Activated CD8-positive, alpha-beta memory T cell treated with anti-CD3 and anti-CD28 coated beads, Interleukin-2, amount 50 U/mL, for 4 hours (primary cell): ENCODE measurements around the gene HES7.
"Not testable (repeated sequence)": the region's sequence is repeated elsewhere in the genome, so short reads cannot be mapped to it uniquely, and the experiment has no call there.

ENCODE experiments used
- DNase-seq: peaks from one replicate; pipeline ENCODE4 v3.0.0-alpha.2; 2020

Gene HES7

GRCh38 chr17:8121407-8121680 is 2.6 kb downstream of the HES7 start:
- peak; percentile 52 for DNase-seq

- peak; percentile 67 for DNase-seq
These were observed 3.1 kb downstream of the HES7 start for GRCh38 chr17:8120520-8121406.

- peak; percentile 77 for DNase-seq
These were observed 4.1 kb downstream of the HES7 start for GRCh38 chr17:8119581-8120519.

GRCh38 chr17:8118769-8119580 is 4.9 kb downstream of the HES7 start:
- DNase-seq: peak; percentile 85

DNA sequence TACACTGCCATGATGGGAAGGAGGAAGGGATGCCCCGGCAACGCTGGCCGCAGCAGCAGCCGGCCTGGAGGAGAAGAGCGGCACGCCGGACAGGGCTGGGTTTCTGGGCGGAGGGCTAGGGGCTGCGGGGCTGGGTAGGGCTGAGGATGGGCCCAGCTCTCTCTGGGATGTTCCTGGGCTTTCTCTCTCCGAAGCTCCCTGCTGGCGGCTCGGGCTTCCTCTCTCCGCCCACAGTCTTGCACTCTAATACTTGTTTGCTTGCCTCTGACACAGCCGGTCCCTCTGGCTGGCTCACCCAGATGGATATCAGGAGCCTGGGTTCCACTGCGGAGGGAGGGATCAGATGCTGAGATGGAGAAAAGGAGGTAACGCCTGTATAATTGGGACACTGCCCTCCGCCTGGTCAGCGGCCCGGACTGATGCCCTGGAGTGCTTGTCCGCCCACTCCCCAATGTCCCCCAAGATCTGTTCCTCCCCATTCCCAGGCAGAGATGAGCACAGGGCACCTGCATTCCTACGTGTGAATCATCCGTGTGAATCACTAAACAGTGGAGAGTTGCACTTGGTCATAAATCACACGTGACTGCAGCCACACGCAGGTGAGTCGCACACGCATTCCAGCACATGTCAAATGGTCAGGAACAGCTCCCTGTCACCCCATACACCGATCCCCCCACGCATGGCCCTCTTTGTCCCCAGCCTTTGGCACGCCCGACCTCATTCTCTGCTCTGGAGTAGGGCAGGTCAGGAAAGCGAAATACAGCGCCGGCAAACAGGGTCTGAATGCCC is 5.7 kb downstream of the HES7 start, which contains the start of gene ALOXE3:
Gene ALOXE3 (minus strand): TSS at position 535 of the 789 bp plus-strand sequence. CDS start 524 bp downstream, at position 11.
- DNase-seq: peak; percentile 31

- no peak for DNase-seq
These were observed 6.4 kb downstream of the HES7 start for GRCh38 chr17:8117367-8117979.

GRCh38 chr17:8116776-8117175 is 7.1 kb downstream of the HES7 start:
- DNase-seq: no peak

DNA sequence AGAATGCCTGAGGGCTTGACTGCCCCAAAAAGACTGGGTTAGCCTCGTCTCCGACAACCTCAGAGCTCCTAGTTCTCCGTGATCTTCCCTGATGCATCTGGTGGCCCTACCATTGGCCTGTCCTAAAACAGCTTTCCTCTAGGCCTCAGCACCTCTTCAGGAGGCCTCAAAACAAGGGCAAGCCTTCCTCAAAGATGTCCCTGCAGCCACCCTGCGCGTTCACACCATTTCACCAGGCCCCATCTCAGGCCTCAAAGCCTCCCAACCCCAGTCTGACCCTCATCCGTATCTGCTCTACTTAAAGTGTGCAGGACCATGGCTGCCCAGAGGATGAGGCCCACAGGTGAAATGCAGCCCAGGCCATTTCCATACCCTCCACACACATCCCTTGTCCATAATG is 13.0 kb downstream of the HES7 start:
- no peak for DNase-seq

DNA sequence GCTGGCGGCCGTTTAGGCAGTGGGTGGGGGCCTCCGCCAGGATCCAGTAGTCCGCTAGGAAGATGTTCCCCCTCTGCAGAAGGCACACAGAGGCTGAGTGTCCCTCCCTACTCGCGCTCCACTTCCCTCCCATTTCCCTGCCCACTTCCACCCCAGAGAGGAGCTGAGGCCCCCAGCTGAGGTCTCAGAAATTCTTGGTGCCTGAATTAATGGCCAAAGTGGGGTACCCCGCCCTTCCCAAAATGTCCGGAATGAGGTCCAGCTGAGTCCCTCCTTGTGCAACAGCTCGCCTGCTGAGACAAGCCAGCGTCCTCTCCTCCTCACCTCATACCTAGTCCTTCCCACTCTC is 13.5 kb downstream of the HES7 start:
- no peak for DNase-seq

GRCh38 chr17:8109661-8110455 is 14.0 kb downstream of the HES7 start:
- peak; percentile 85 for DNase-seq

DNA sequence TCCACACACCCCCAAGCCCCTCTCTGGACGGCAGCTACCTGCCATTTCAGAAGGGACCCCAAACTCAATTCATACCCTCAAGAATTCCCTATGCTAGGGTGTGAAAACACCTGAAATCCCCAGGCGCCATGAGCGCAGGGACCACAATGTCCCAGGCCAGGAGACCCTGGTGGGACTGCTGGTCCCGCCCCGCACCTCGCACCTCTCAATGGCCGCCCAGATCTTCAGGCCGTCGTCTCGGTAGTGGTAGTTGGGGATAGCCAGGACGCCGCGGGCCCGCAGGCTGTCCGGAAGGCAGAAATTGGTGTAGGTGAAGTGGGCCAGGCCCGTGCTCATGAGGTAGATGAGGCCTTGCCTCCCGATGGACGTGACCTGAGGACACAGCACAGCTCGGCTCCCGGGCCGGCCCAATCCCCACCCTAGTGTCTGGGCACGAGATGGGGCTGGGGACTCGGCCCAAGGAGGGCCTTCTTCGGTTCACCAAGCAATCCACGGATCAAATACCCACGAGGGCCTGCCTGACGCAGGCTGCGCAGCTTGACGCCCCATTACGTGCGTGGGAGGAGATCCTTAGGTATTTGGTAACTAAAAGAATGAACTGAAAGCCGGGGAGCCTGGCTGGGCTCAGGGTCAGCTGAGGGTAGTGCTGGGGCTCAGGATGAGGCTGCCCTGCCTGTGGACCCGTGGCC is 14.8 kb downstream of the HES7 start:
- no peak for DNase-seq

DNA sequence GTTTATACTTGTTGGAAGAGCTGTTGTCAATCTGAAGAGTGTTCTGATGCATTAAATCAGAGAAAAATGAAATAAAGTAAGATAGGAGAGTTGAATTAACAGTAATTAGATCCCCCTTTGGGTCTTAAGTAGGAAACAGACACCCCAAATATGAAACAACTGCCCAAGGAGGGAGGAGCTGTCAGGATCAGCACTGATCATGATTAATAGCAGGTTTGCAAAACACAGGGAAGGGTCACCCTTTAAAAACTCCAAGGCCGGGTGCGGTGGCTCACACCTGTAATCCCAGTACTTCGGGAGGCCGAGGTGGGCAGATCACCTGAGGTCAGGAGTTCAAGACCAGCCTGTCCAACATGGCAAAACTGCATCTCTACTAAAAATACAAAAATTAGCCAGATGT is 16.9 kb downstream of the HES7 start:
- DNase-seq: not testable (repeated sequence)

GRCh38 chr17:8105957-8106398 is 17.9 kb downstream of the HES7 start:
- no peak for DNase-seq

DNA sequence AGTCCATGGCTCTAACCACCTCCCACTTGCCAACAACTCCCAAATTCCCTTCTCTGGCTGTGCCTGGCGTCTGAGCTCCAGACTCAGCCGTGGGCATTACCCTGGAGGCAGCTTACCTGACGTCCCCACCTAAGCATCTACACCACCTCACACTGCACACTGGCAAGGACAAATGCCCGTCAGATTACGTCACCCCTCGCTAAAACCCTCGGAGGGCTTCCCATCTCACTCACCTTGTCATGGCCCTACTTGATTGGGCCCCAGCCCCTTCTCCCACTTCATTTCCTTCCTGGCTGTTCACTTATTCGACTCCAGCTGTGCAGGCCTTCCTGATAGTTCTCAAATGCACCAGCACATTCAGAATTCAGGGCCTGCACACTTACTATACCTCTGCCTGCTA is 19.0 kb downstream of the HES7 start:
- no peak for DNase-seq

DNA sequence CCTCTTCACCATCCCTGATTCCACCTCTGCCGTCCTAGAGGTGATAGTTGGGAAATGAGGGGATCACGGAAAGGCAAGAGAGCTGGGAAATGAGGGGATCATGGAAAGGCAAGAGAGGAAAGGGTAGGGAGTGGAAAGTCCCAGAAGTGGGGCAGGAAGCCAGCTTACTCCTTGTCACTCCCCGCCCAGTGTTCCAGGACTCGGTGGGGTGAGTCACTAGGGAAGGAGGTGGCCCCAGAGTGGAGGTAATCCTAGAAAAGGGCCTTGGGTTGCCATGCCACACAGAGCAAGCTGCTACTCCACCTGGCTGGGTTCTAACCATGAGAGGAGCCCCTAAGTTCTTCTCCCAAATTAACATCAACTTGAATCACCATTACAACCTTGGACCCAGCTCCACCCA is 20.4 kb downstream of the HES7 start:
- no peak for DNase-seq

DNA sequence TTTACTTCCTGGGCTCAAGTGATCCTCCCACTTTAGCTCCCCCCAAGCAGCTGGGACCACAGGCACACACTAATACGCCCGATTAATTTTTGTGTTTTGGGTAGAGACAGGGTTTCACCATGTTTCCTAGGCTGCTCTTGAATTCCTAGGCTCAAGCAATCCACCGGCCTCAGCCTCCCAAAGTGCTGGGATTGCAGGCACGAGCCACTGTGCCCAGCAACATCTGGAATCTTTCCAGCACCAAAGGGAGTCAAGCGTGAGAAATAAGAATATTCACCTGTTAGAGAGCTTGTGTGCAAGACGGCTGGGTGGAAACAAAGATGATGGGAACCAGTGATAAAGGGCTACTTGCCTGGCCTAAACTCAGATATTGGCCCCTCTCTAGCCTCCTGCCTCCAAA is 22.2 kb downstream of the HES7 start:
- DNase-seq: no peak

DNA sequence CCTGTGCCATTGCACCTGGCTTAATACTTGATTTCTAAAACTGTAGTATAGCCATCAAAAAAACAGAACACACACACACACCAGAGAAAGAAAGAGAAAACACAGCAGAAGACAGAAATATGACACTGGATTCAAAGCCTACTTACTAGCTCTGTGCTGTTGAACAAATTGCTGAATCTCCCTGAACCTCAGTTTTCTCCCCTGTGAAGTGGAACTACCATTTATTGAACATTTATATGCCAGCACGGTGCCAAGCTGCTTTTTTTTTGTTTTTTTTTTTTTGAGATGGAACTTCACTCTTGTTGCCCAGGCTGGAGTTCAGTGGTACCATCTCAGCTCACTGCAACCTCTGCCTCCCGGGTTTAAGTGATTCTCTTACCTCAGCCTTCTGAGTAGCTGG is 23.1 kb downstream of the HES7 start:
- DNase-seq: no peak

DNA sequence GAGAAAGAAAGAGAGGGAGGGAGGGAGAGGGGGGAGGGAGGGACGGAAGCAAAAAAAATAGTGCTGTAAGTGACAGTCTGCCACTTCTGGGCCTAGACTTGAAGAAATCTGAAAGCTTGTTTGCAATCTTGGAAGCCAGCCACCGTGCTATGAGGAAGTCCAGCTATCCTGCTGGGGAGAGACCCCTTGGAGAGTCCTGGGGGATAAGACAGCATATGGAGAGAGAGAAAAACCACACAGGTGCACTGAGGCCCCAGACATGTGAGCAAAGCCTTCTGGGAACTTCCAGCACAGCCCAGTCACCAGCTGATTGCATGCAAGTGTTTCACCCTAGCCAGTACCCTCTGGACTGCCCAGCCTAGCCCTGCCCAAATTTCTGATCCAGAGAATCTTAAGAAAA is 23.8 kb downstream of the HES7 start:
- DNase-seq: no peak

- no peak for DNase-seq
These were observed 27.4 kb downstream of the HES7 start for GRCh38 chr17:8096541-8096940.

DNA sequence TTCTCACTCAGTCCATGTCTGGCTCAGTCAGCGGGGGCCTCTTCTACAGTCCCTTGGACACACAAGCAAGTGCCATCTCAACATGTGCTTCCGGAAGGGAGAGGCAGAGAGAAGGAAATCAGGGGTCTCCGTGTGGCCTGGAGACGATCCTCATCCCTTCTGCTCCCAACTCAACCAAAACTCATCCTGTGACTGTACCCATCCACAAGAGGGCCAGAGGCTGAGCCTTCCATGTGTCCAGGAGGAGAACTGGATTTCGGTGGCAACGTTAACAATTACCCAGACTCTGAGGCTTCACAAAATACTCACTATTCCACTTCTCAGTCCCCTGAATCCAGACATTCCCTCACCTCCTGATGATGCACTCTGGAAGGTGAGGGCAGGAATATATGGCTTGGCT is 28.5 kb downstream of the HES7 start:
- DNase-seq: no peak
